WERI-Rb-1 (cell line): ENCODE measurements around the gene CDC42BPB.
A peak's percentile ranks its signal among the peaks of the same experiment; 100 is the strongest.

Experiments used
- DNase-seq: peaks from one replicate; pipeline ENCODE4 v3.0.0-alpha.2; 2020
- H3K27ac ChIP-seq: fragments of 250-450 bp; sonication (Bioruptor Pico); 2 replicates; pipeline ENCODE4 v1.5.1; 2020; ENCODE audit warnings: mild to moderate bottlenecking, moderate library complexity
- H3K27me3 ChIP-seq: fragments of 250-450 bp; sonication (Bioruptor Pico); 2 replicates; pipeline ENCODE4 v1.5.1; 2021; ENCODE audit warnings: mild to moderate bottlenecking, low read depth, moderate library complexity; ENCODE audit not compliant: insufficient read depth, severe bottlenecking
- H3K36me3 ChIP-seq: fragments of 250-450 bp; sonication (Bioruptor Pico); 2 replicates; pipeline ENCODE4 v1.5.1; 2020; ENCODE audit warnings: mild to moderate bottlenecking, moderate library complexity
- H3K4me3 ChIP-seq: 2 replicates; pipeline ENCODE4 v1.5.1; 2011; ENCODE audit warnings: low read depth, mild to moderate bottlenecking, control low read depth, low read length
- H3K9me3 ChIP-seq: fragments of 250-450 bp; sonication (Bioruptor Pico); 2 replicates; pipeline ENCODE4 v1.5.1; 2021; ENCODE audit warnings: mild to moderate bottlenecking, moderate library complexity; ENCODE audit not compliant: severe bottlenecking
- CTCF ChIP-seq: IDR thresholded peaks from 2 replicates; pipeline ENCODE4 v1.5.1; 2011; ENCODE audit warnings: low read depth, mild to moderate bottlenecking, control low read depth, inconsistent platforms, low read length

Gene CDC42BPB

GRCh38 chr14:103045371-103045869 is 11.9 kb downstream of the CDC42BPB start:
- Histone ChIP-seq H3K27me3 (no peaks in the 10 kb centered on the region), H3K36me3 (peaks cover 8% of the 10 kb centered on the region), H3K4me3 (no peak overlapping the region), H3K9me3 (no peaks in the 10 kb centered on the region), H3K27ac (no peak overlapping the region)
- DNase-seq: no peak
- no peak for TF ChIP-seq CTCF

- TF ChIP-seq CTCF: no peak
- Histone ChIP-seq H3K4me3 (no peak overlapping the region), H3K27me3 (no peaks in the 10 kb centered on the region), H3K27ac (no peak overlapping the region), H3K9me3 (no peaks in the 10 kb centered on the region), H3K36me3 (peaks cover 8% of the 10 kb centered on the region)
- no peak for DNase-seq
Observed at GRCh38 chr14:103043257-103044015, 13.9 kb downstream of the CDC42BPB start.

- TF ChIP-seq CTCF: no peak
- Histone ChIP-seq H3K4me3 (no peak overlapping the region), H3K36me3 (peaks cover 8% of the 10 kb centered on the region), H3K27me3 (no peaks in the 10 kb centered on the region), H3K9me3 (no peaks in the 10 kb centered on the region), H3K27ac (no peak overlapping the region)
- DNase-seq: no peak
Observed at GRCh38 chr14:103041464-103041863, 15.9 kb downstream of the CDC42BPB start.

- no peaks in the 10 kb centered on the region for H3K27me3 ChIP-seq
- H3K4me3 ChIP-seq: no peak overlapping the region
- H3K9me3 ChIP-seq: no peaks in the 10 kb centered on the region
- TF ChIP-seq CTCF: no peak
- H3K36me3 ChIP-seq: no peaks in the 10 kb centered on the region
- no peak overlapping the region for H3K27ac ChIP-seq
- no peak for DNase-seq
Observed at GRCh38 chr14:103033681-103034096, 23.7 kb downstream of the CDC42BPB start.

DNA sequence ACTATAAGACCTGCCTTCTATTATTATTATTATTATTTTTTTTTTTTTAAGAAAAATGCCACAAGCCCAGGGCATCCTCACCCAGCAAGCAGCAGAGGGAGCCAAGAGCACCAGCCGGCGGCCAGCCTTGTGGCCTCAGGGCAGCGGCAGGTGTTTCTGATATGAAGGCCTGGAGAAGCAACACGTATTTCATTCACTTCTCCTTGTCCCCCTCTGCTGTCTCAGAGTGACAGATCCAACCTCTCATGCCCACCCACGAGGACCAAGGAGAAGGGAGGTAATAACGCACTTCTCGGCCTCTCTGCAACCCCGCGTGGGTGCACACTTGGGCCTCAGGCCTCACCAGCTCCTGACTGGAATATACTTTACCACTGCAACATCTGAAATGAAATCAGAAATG is 25.4 kb downstream of the CDC42BPB start:
- DNase-seq: peak; percentile 26
- TF ChIP-seq CTCF: 0 out of 2 replicates have a peak, but pooled peaks have one; percentile 29
- Histone ChIP-seq H3K4me3 (no peak overlapping the region), H3K27me3 (no peaks in the 10 kb centered on the region), H3K9me3 (no peaks in the 10 kb centered on the region), H3K27ac (no peak overlapping the region), H3K36me3 (no peaks in the 10 kb centered on the region)

GRCh38 chr14:103031566-103031911 is 25.8 kb downstream of the CDC42BPB start:
- DNase-seq: no peak
- no peak for TF ChIP-seq CTCF
- no peaks in the 10 kb centered on the region for H3K9me3 ChIP-seq
- H3K4me3 ChIP-seq: no peak overlapping the region
- no peaks in the 10 kb centered on the region for H3K36me3 ChIP-seq
- no peak overlapping the region for H3K27ac ChIP-seq
- H3K27me3 ChIP-seq: no peaks in the 10 kb centered on the region
